Calu3 (cell line): ENCODE data around the gene DNAJB2. TPM values are rescaled to one million over a fixed set of nuclear protein-coding genes. Genes with fewer than 3 reads are reported as not detected.

Experiments
- BruUV-seq: library from RNA; stranded (reverse); fragments of 400-500 nt; replicated peaks from 2 replicates; lab custom pipeline; 2021; lab: Mats Ljungman, UMichigan
- CTCF ChIA-PET: fragments of 300-600 bp; sonication (Branson Sonifier 250); formaldehyde crosslinking; loops from one replicate; lab custom pipeline; 2022; ENCODE audit warnings: antibody characterized with exemption; lab: Charles Lee
- DNase-seq: peaks from one replicate; pipeline ENCODE4 v3.0.0; 2022
- H3K27ac Mint-ChIP-seq: one replicate; pipeline ENCODE4 v1.8.0; 2022; ENCODE audit warnings: mixed read lengths; ENCODE audit not compliant: unreplicated experiment
- H3K27me3 Mint-ChIP-seq: one replicate; pipeline ENCODE4 v1.8.0; 2022; ENCODE audit warnings: mixed read lengths; ENCODE audit not compliant: unreplicated experiment
- H3K36me3 Mint-ChIP-seq: one replicate; pipeline ENCODE4 v1.8.0; 2022; ENCODE audit warnings: mild to moderate bottlenecking, moderate library complexity, mixed read lengths; ENCODE audit not compliant: insufficient read depth, unreplicated experiment
- H3K4me1 Mint-ChIP-seq: one replicate; pipeline ENCODE4 v1.8.0; 2022; ENCODE audit warnings: mild to moderate bottlenecking, low read depth, mixed read lengths; ENCODE audit not compliant: unreplicated experiment
- H3K4me3 Mint-ChIP-seq: one replicate; pipeline ENCODE4 v1.8.0; 2022; ENCODE audit warnings: mild to moderate bottlenecking, low read depth, moderate library complexity, mixed read lengths; ENCODE audit not compliant: unreplicated experiment
- H3K9me3 Mint-ChIP-seq: one replicate; pipeline ENCODE4 v1.8.0; 2022; ENCODE audit warnings: low read depth, mixed read lengths; ENCODE audit not compliant: unreplicated experiment
- intact Hi-C: fragments of 100-400 bp; cut with micrococcal nuclease; formaldehyde crosslinking; loops from one replicate; pipeline ENCODE4 v1.10.0; 2022; ENCODE audit not compliant: unreplicated experiment
- total RNA-seq: library from RNA; stranded (reverse); gene quantifications from 2 replicates; pipeline ENCODE4 v1.2.3, GENCODE V29; 2022
- TF ChIP-seq, protein P1 (sequence below): fragments of 200-600 bp; IDR thresholded peaks from one replicate; pipeline ENCODE4 v1.8.0; 2022; ENCODE audit warnings: antibody characterized with exemption; ENCODE audit not compliant: unreplicated experiment

The DNAJB2 gene
- total RNA-seq, 1 experiment from 2014 or later: 68.2 TPM

DNA sequence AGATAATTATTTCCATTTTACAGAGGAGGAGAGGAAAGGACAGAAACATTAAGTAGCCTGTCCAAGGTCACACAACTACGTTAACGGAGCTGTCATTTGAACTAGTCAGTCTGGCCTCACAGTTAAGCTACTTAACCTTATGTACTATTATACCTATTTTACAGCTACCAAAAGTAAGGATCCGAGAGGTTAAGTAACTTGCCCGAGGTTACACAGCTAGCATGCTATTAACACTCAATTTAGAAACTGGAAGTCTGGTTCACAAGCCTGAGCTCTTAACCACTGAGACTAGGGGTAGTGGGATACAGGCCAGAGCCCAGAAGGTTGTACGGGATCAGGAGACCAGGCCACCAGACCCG is 34.4 kb upstream of the DNAJB2 start:
- TF ChIP-seq, protein P1, sequence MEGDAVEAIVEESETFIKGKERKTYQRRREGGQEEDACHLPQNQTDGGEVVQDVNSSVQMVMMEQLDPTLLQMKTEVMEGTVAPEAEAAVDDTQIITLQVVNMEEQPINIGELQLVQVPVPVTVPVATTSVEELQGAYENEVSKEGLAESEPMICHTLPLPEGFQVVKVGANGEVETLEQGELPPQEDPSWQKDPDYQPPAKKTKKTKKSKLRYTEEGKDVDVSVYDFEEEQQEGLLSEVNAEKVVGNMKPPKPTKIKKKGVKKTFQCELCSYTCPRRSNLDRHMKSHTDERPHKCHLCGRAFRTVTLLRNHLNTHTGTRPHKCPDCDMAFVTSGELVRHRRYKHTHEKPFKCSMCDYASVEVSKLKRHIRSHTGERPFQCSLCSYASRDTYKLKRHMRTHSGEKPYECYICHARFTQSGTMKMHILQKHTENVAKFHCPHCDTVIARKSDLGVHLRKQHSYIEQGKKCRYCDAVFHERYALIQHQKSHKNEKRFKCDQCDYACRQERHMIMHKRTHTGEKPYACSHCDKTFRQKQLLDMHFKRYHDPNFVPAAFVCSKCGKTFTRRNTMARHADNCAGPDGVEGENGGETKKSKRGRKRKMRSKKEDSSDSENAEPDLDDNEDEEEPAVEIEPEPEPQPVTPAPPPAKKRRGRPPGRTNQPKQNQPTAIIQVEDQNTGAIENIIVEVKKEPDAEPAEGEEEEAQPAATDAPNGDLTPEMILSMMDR: no peak
- peaks cover 37% of the 10 kb centered on the region for H3K36me3 Mint-ChIP-seq
- CTCF ChIA-PET: interaction anchor here (0.6 to 1.7 kb wide), 9 partner anchors 9 to 50 kb away, joined by 3 to 7 read pairs (median 3); partner anchors contain the start of genes ANKZF1, ATG9A and TUBA4A
- no peaks in the 10 kb centered on the region for H3K9me3 Mint-ChIP-seq
- intact Hi-C loops: no loop called here
- DNase-seq: no peak
- BruUV-seq: TSS peak; percentile 45
- peak overlapping the region; percentile 79 for H3K27ac Mint-ChIP-seq
- no peaks in the 10 kb centered on the region for H3K27me3 Mint-ChIP-seq
- H3K4me3 Mint-ChIP-seq: peak overlapping the region; percentile 79
- peaks cover 19% of the 10 kb centered on the region for H3K4me1 Mint-ChIP-seq

DNA sequence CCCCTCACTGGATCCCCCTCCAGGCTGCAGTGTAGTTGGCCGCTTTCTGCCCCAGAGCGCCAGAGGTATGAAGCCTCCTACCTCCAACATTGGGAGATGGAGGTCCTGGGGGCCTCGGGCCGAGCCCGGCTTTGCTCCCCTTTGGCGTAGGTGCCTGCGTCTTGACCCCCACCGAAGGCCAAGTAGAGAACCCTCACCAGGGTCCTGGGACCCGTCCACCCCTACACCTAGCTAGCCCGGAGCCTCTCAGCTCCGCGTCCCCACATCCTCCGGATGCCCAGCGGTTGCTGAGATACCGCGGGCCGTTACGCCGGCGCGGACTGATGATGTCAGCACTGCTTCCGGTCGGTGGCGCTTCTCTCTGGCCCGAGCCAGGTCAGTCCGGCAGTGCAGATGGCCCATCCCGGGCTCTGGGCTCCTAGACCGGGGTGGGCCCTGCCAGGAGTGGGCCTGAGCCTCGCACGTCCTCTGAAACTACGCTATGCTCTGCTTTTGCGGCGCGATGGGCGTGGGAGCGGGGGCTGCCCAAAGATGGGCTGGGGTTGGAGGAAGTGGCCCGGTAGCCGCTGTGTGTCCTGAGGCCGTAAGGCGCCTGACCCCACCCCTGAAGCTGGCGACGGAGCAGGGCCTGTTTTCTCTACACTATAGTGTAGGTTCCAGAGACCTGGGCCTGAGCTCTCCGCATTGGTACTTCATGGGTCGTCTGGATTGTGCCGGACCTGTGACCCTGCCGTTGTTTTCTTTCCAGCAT is 33.8 kb upstream of the DNAJB2 start, which contains the start of the genes GLB1L and STK16:
Gene GLB1L (minus strand): TSS at position 297 of the 751 bp plus-strand sequence. CDS start 1,871 bp downstream, outside the sequence.
Gene STK16 (plus strand): TSS at position 332 of the 751 bp plus-strand sequence. CDS start 521 bp downstream, outside the sequence.
- Mint-ChIP-seq H3K27me3 (no peaks in the 10 kb centered on the region), H3K27ac (peak within 1 kb of the TSS; percentile 79), H3K4me3 (peak within 1 kb of the TSS; percentile 79), H3K4me1 (peaks cover 24% of the 10 kb centered on the region), H3K9me3 (no peaks in the 10 kb centered on the region), H3K36me3 (peaks cover 42% of the 10 kb centered on the region)
- TF ChIP-seq, protein P1: no peak
- peak; percentile 94 for DNase-seq
- intact Hi-C loops: no loop called here
- no TSS peak for BruUV-seq
- CTCF ChIA-PET: interaction anchor here (0.6 to 1.7 kb wide), 10 partner anchors 8 to 50 kb away, joined by 3 to 7 read pairs (median 3); partner anchors contain the start of genes ANKZF1, ATG9A, DNAJB2 and TUBA4A

DNA sequence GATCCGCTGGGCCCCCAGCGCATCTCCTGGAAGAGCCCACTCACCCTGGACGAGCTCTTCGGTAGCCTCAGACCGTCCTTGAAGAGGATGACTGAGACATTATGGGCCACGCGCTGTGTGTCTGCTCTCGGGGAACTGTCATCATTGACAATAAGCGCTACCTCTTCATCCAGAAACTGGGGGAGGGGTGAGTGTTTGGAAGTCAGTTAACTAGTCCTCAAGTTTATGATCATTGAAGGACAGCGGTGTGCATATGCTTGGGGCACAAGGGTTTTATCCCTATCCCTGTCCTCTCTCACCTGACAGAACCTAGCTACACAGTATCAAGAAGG is 33.3 kb upstream of the DNAJB2 start:
- Mint-ChIP-seq H3K27me3 (no peaks in the 10 kb centered on the region), H3K9me3 (no peaks in the 10 kb centered on the region), H3K4me3 (peak overlapping the region; percentile 79), H3K4me1 (peaks cover 30% of the 10 kb centered on the region), H3K36me3 (peaks cover 44% of the 10 kb centered on the region), H3K27ac (peak overlapping the region; percentile 79)
- CTCF ChIA-PET: interaction anchor here (1.0 to 1.7 kb wide), 5 partner anchors 8 to 49 kb away, joined by 3 to 6 read pairs (median 3); partner anchors contain the start of genes DNAJB2 and TUBA4A
- no peak for DNase-seq
- no TSS peak for BruUV-seq
- TF ChIP-seq, protein P1: no peak
- intact Hi-C loops: no loop called here

DNA sequence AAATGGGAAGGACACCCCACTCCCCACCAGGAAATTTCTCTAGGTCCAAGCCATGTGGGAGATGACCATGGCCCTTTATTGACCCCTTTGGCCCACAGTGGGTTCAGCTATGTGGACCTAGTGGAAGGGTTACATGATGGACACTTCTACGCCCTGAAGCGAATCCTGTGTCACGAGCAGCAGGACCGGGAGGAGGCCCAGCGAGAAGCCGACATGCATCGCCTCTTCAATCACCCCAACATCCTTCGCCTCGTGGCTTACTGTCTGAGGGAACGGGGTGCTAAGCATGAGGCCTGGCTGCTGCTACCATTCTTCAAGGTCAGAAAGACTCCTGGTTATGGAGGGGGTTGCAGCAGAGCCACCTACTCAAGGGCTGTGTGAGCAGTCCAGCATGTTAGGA is 32.6 kb upstream of the DNAJB2 start:
- TF ChIP-seq, protein P1: no peak
- Mint-ChIP-seq H3K36me3 (peaks cover 50% of the 10 kb centered on the region), H3K9me3 (no peaks in the 10 kb centered on the region), H3K4me3 (peak overlapping the region; percentile 79), H3K27ac (no peak overlapping the region), H3K27me3 (no peaks in the 10 kb centered on the region), H3K4me1 (peaks cover 34% of the 10 kb centered on the region)
- CTCF ChIA-PET: interaction anchor here (1.0 kb wide), 1 partner anchor 32 kb away, joined by 3 read pairs; the partner anchor contains the start of gene DNAJB2
- intact Hi-C loops: no loop called here
- no TSS peak for BruUV-seq
- DNase-seq: no peak
